Karpas-422 (cell line): ENCODE data around the gene DZIP1L. TPM values are rescaled to one million over a fixed set of nuclear protein-coding genes. Genes with fewer than 3 reads are reported as not detected.

ENCODE experiments used
- DNase-seq: peaks from one replicate; pipeline ENCODE4 v3.0.0-alpha.2; 2015
- H2AFZ ChIP-seq: fragments of 200-600 bp; sonication (generic); 2 replicates; pipeline ENCODE4 v1.6.1; 2014; ENCODE audit warnings: antibody characterized with exemption, low read length, mixed read lengths
- H3K27ac ChIP-seq: fragments of 200-600 bp; sonication (generic); 2 replicates; pipeline ENCODE4 v1.5.1; 2014; ENCODE audit warnings: mild to moderate bottlenecking, low read length, moderate library complexity
- H3K27me3 ChIP-seq: fragments of 200-600 bp; sonication (generic); 2 replicates; pipeline ENCODE4 v1.6.1; 2014; ENCODE audit warnings: low read length, mixed read lengths
- H3K36me3 ChIP-seq: fragments of 200-600 bp; sonication (generic); 2 replicates; pipeline ENCODE4 v1.6.1; 2014; ENCODE audit warnings: low read length, mixed read lengths; ENCODE audit not compliant: insufficient read depth
- H3K4me1 ChIP-seq: fragments of 200-600 bp; sonication (generic); 2 replicates; pipeline ENCODE4 v1.6.1; 2014; ENCODE audit warnings: mild to moderate bottlenecking, low read length, mixed read lengths
- H3K4me2 ChIP-seq: fragments of 200-600 bp; sonication (generic); 2 replicates; pipeline ENCODE4 v1.6.1; 2014; ENCODE audit warnings: low read length, low read depth, mild to moderate bottlenecking; ENCODE audit not compliant: poor library complexity, severe bottlenecking
- H3K4me3 ChIP-seq: fragments of 200-600 bp; sonication (generic); 2 replicates; pipeline ENCODE4 v1.5.1; 2014; ENCODE audit warnings: mild to moderate bottlenecking, antibody characterized with exemption, low read length, mixed read lengths
- H3K79me2 ChIP-seq: fragments of 200-600 bp; sonication (generic); 2 replicates; pipeline ENCODE4 v1.6.1; 2014; ENCODE audit warnings: mild to moderate bottlenecking, low read length, mixed read lengths
- H3K9ac ChIP-seq: fragments of 200-600 bp; sonication (generic); 2 replicates; pipeline ENCODE4 v1.6.0; 2014; ENCODE audit warnings: low read length
- H3K9me2 ChIP-seq: fragments of 200-600 bp; sonication (generic), shearing (Covaris generic); replicated peaks from 2 replicates; pipeline ENCODE4 v1.6.0; 2014; ENCODE audit warnings: mild to moderate bottlenecking, low read length, moderate library complexity; ENCODE audit not compliant: insufficient read depth
- H3K9me3 ChIP-seq: fragments of 300-700, 200-600 bp; sonication (generic); 2 replicates; pipeline ENCODE4 v1.6.1; 2014; ENCODE audit warnings: low read length, mixed read lengths
- H4K20me1 ChIP-seq: fragments of 200-600 bp; sonication (generic); 2 replicates; pipeline ENCODE4 v1.6.1; 2014; ENCODE audit warnings: mild to moderate bottlenecking, antibody characterized with exemption, low read length, low read depth; ENCODE audit not compliant: insufficient read depth
- total RNA-seq: library from RNA; depleted of rRNA; stranded (reverse); fragments of >200 nt; shearing (Covaris generic); gene quantifications from 2 replicates; pipeline ENCODE4 v1.2.3, GENCODE V29; 2014; ENCODE audit warnings: low replicate concordance

The DZIP1L gene
- total RNA-seq, 1 experiment from 2014 or later, result not detected

DNA sequence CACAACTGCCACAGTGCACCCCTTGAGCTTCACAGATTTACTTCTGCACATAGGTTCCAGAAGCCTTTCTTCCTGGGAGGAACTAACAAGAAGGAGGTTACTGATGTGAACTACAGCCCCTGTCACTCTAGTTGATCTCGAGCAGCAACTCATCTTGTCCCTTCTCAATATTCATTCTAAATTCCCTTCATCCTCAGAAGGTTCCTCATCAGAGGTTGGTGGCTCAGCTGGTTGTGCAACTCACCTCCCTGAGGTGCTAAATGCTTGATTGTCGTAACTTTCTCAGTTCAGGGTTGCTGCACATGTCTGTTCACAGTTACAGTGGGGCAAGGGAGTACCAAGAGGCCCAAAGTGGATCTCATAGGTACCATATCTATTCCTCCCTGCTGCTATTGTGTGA is 22.5 kb upstream of the DZIP1L start:
- Histone ChIP-seq H3K27me3 (no peaks in the 10 kb centered on the region), H3K9ac (no peak overlapping the region), H2AFZ (no peak overlapping the region), H3K4me2 (no peak overlapping the region), H3K27ac (no peak overlapping the region), H3K79me2 (no peaks in the 10 kb centered on the region), H4K20me1 (no peaks in the 10 kb centered on the region), H3K4me3 (no peak overlapping the region), H3K36me3 (no peaks in the 10 kb centered on the region), H3K9me3 (no peaks in the 10 kb centered on the region), H3K4me1 (no peaks in the 10 kb centered on the region), H3K9me2 (no peaks in the 10 kb centered on the region)
- DNase-seq, result no peak

GRCh38 chr3:138136201-138136600 is 20.8 kb upstream of the DZIP1L start:
- no peak for DNase-seq
- no peaks in the 10 kb centered on the region for H3K27me3 ChIP-seq
- H3K9me3 ChIP-seq, result no peaks in the 10 kb centered on the region
- H3K36me3 ChIP-seq, result no peaks in the 10 kb centered on the region
- no peak overlapping the region for H2AFZ ChIP-seq
- no peaks in the 10 kb centered on the region for H4K20me1 ChIP-seq
- H3K9me2 ChIP-seq, result no peaks in the 10 kb centered on the region
- H3K9ac ChIP-seq, result no peak overlapping the region
- no peak overlapping the region for H3K4me3 ChIP-seq
- H3K27ac ChIP-seq, result no peak overlapping the region
- no peaks in the 10 kb centered on the region for H3K79me2 ChIP-seq
- H3K4me1 ChIP-seq, result no peaks in the 10 kb centered on the region
- no peak overlapping the region for H3K4me2 ChIP-seq

DNA sequence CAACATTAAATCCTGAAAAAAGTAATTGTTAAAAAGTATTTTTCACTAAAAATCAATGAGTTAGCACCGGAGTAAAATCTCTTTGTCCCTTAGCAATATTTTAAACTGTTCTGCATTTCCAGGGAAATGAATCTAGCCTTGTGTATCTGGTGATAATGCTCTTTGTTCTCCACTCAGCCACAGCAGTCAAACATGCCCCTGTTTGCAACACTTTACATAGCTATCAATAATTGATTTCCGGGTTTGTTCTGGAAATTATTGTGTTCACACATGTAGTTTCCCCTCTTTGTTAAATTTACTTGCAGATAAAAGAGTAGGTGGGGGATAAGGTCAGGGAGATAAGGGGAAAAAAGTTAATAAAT is 20.4 kb upstream of the DZIP1L start:
- Histone ChIP-seq H3K4me2 (no peak overlapping the region), H3K79me2 (no peaks in the 10 kb centered on the region), H3K9me3 (no peaks in the 10 kb centered on the region), H3K9me2 (no peaks in the 10 kb centered on the region), H3K9ac (no peak overlapping the region), H3K27ac (no peak overlapping the region), H2AFZ (no peak overlapping the region), H4K20me1 (no peaks in the 10 kb centered on the region), H3K27me3 (no peaks in the 10 kb centered on the region), H3K36me3 (no peaks in the 10 kb centered on the region), H3K4me1 (no peaks in the 10 kb centered on the region), H3K4me3 (no peak overlapping the region)
- DNase-seq, result no peak

DNA sequence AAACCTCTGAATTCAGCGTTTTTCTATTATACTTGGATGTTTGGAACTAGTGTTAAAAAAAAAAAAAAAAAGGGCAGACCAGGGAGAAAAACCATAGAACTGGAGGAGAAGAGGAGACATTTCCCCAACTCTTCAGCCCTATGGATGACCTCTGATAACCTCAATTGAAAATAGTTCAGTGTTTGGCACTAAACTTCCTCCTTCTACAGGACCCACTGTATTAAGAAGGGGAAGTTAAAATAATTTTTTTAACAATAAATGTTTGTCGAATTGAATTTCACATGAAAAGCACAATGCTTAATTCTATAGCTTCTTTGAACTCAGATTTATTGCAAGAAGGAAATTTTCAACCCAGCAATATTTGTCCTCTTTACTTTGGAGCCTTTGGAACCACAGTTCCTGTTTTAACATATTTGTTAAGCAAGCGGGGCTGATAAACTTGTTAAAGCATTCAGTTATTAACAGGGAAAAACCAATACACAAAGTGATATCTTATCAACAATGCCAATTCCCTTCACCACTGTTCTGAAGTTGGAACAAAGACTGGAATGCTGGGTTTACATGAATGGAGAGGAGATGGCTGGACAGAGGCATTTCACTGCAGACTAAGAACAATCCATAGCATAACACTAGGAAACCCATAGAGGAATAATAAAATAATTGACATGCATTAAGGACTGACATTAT is 19.9 kb upstream of the DZIP1L start:
- H3K4me1 ChIP-seq, result no peaks in the 10 kb centered on the region

DNA sequence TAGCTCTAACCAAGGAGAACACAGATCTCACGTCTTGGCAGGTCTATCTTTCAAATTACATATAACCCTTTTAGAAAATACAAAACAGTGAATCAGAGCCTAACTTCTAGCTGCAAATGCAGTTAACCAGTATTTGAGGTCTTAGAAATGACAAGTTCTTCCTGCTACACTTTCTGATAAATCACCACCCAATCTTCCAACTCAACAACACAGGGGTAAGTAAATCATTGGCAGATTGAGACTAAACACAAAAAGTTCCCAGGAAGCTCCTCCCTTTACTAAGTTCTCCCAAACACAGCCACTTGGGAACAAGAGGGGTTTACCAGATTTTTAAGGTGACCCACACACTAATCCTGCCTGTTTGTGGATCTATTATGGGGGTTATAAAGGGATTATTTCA is 16.8 kb upstream of the DZIP1L start, which contains the start of gene A4GNT:
TSS of gene A4GNT (minus strand) at position 152 of the 400 bp plus-strand sequence. CDS start 1,134 bp downstream, outside the sequence.
- Histone ChIP-seq H3K27me3 (no peaks in the 10 kb centered on the region), H3K27ac (no peak within 1 kb of the TSS), H3K9me3 (no peaks in the 10 kb centered on the region), H3K9ac (no peak within 1 kb of the TSS), H3K79me2 (no peaks in the 10 kb centered on the region), H3K4me3 (no peak within 1 kb of the TSS), H3K4me2 (no peak within 1 kb of the TSS), H3K4me1 (no peaks in the 10 kb centered on the region), H3K9me2 (no peaks in the 10 kb centered on the region), H2AFZ (no peak within 1 kb of the TSS), H3K36me3 (no peaks in the 10 kb centered on the region), H4K20me1 (no peaks in the 10 kb centered on the region)
- no peak for DNase-seq

More for the DNA sequence above, 19.9 kb upstream of the DZIP1L start:
- Histone ChIP-seq H3K9me2 (no peaks in the 10 kb centered on the region), H2AFZ (no peak overlapping the region), H3K79me2 (no peaks in the 10 kb centered on the region), H3K9ac (no peak overlapping the region), H3K9me3 (no peaks in the 10 kb centered on the region), H4K20me1 (no peaks in the 10 kb centered on the region), H3K36me3 (no peaks in the 10 kb centered on the region), H3K27me3 (no peaks in the 10 kb centered on the region), H3K4me2 (no peak overlapping the region), H3K27ac (no peak overlapping the region), H3K4me3 (no peak overlapping the region)
- DNase-seq, result no peak

DNA sequence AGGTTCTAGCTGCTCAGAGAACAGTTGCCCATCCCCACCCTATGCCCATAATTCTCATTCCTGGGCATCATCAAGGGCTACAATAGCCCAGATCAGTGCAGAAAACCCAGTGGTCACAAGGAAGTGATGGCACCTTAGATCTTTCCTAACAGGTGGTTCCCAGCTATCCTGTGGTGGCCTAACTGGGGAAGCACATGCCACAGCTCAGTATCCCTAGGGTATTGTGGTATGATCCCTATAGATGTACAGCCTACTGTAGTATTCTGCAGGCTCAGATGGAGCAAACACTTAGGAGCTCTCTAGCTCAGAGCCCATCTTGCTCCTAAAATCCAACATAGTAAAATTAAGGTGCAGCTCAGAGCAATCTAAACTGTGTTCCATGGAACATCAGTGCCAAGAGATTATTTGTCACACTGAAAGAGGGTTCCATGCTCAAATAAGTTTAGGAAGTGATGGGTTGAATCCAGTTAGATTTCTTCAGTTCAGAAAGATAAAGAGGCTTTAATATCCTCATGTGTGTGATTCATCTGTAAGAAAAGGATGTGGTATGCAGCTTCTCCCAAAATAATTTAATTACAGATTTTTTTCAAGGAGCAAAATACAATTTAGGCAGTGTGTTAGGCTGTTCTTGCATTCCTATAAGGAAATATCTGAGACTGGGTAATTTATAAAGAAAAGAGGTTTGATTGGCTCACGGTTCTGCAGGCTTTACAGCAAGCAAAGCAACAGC is 12.4 kb upstream of the DZIP1L start:
- Histone ChIP-seq H3K36me3 (no peaks in the 10 kb centered on the region), H3K9me2 (no peaks in the 10 kb centered on the region), H3K4me3 (no peak overlapping the region), H2AFZ (no peak overlapping the region), H3K27me3 (no peaks in the 10 kb centered on the region; the same call in 1 of the 2 replicates), H3K4me2 (no peak overlapping the region), H3K27ac (no peak overlapping the region), H4K20me1 (no peaks in the 10 kb centered on the region), H3K4me1 (no peaks in the 10 kb centered on the region), H3K79me2 (no peaks in the 10 kb centered on the region), H3K9ac (no peak overlapping the region), H3K9me3 (no peaks in the 10 kb centered on the region)
- no peak for DNase-seq

- Histone ChIP-seq H3K79me2 (no peaks in the 10 kb centered on the region), H3K4me2 (no peak overlapping the region), H3K9me2 (no peaks in the 10 kb centered on the region), H4K20me1 (no peaks in the 10 kb centered on the region), H3K4me3 (no peak overlapping the region), H3K36me3 (no peaks in the 10 kb centered on the region), H3K27ac (no peak overlapping the region), H2AFZ (no peak overlapping the region), H3K27me3 (no peaks in the 10 kb centered on the region; the same call in 1 of the 2 replicates), H3K9me3 (no peaks in the 10 kb centered on the region), H3K9ac (no peak overlapping the region), H3K4me1 (no peaks in the 10 kb centered on the region)
- DNase-seq, result no peak
Measured at GRCh38 chr3:138125548-138126221, 10.3 kb upstream of the DZIP1L start.

DNA sequence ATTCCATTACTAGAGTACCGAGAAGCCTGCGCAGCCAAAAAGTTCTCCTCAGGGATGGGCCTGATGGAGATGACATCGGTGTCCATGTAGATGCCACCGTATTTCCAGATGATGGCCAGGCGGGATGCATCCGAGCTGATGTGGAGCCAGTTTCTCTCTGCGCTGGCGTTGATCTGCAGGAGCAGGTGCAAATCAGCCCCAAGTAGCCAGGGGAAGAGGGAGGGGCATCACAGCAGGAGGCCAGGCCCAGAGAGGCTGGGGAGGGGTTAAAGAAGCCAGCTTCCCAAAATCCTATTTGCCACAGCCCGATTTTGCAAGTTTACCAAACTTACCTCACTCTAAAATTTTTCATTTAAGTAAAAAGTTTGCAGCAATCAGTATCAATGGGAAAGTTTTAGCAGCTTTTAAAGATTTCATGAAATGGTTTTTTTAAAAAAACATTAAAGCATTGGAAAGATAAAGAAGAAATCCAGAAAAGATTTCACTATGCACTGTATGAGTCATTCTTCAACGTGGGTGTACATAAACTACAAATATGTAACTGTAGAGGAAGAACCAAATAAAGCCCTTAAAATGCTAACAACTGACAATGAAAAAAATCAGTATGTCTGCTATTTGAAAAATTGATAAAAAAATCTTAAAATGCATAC is 9.4 kb upstream of the DZIP1L start:
- H3K4me1 ChIP-seq, result no peaks in the 10 kb centered on the region
- H4K20me1 ChIP-seq, result no peaks in the 10 kb centered on the region
- H3K4me3 ChIP-seq, result no peak overlapping the region
- H2AFZ ChIP-seq, result no peak overlapping the region
- H3K9me2 ChIP-seq, result no peaks in the 10 kb centered on the region
- no peak overlapping the region for H3K4me2 ChIP-seq
- H3K79me2 ChIP-seq, result no peaks in the 10 kb centered on the region
- no peaks in the 10 kb centered on the region for H3K36me3 ChIP-seq
- no peak overlapping the region for H3K9ac ChIP-seq
- DNase-seq, result no peak
- no peaks in the 10 kb centered on the region for H3K9me3 ChIP-seq
- H3K27me3 ChIP-seq, result no peaks in the 10 kb centered on the region; the same call in 1 of the 2 replicates
- H3K27ac ChIP-seq, result no peak overlapping the region
